HG03280 (cell line): ENCODE data around the gene RRAD.

Experiments
- ATAC-seq: cut with Tn5 transposase; IDR thresholded peaks from one replicate; pipeline ENCODE4 v1.9.1; 2021; ENCODE audit warnings: mild to moderate bottlenecking, moderate library complexity; ENCODE audit not compliant: unreplicated experiment

RRAD gene

DNA sequence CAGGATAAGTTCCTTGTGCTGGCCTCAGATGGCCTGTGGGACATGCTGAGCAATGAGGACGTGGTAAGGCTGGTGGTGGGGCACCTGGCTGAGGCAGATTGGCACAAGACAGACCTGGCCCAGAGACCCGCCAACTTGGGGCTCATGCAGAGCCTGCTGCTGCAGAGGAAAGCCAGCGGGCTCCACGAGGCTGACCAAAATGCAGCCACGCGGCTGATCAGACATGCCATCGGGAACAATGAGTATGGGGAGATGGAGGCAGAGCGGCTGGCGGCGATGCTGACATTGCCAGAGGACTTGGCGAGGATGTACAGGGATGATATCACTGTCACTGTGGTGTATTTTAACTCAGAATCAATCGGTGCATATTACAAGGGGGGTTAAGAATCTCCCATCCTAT is 39.8 kb downstream of the RRAD start:
- no peak for ATAC-seq

DNA sequence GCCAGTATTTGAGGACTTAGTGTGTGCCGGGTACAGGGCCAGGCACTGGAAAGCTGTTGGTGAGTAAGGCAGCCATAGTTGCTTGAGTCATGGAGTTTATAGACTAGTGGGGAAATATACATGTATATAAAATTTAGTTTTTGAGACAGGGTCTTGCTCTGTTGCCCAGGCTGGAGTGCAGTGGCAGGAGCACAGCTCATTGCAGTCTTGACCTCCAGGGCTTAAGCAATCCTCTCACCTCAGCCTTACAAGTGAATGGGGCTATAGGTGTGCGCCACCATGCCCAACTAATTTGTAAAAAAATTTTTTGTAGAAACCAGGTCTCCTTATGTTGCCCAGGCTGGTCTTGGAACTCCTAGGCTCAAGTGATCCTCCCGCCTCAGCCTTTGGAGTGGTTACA is 42.6 kb downstream of the RRAD start:
- ATAC-seq = no peak

DNA sequence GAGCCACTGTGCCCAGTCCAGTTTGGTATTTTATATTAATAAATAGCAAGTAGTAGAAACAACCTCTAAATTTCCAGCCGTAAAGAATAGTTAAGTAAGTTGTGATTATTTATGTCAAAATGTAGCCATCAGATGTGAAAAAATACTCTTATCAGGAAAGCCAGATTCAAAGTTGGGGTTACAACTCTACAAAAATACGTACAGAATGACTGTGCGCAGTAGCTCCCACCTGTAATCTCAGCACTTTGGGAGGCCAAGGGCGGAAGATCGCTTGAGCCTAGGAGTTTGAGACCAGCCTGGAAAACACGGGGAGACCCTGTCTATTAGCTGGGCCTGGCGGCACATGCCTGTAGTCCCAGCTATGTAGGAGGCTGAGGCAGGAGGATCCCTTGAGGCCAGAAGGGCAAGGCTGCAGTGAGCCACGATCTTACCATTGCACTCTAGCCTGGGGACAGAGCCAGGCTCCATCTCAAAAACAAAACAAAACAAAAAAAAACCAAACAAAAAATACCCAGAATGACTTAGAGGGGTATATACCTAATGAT is 43.3 kb downstream of the RRAD start:
- ATAC-seq = no peak

DNA sequence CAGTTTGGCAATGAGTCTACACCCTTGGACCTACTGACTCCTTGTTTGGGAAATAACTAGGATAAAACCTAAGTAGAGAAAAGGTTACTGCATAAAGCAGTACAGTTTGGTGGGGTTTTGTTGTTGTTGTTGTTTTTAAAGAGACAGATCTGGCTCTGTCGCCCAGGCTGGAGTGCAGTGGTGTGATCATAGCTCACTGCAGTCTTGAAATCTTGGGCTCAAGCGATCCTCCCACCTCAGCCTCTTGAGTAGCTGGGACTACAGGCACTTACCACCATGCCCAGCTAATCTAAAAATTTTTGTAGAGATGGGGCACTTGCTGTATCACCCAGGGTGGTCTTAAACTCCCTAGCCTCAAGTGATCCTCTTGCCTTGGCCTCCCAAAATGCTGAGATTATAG is 43.8 kb downstream of the RRAD start:
- ATAC-seq = no peak

DNA sequence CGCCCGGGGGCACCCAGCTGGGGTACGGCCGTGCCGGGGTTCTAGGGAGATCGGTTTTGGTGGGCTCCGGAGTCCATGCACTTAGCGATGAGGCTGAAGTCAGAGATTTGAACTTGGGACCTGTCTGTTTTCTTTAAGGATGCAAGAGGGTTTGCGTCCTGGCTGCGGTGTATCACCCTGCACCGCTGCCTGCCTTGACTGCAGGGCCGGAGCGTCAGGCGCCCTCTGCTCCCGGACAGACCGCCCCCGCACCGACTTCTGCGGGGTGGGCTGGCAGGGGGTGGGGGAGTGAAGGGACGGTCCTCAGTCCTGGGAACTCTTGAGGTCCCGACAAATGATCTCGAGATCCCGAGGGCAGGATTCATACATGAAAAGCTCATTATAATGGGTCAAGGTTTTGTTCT is 44.3 kb downstream of the RRAD start:
- no peak for ATAC-seq

DNA sequence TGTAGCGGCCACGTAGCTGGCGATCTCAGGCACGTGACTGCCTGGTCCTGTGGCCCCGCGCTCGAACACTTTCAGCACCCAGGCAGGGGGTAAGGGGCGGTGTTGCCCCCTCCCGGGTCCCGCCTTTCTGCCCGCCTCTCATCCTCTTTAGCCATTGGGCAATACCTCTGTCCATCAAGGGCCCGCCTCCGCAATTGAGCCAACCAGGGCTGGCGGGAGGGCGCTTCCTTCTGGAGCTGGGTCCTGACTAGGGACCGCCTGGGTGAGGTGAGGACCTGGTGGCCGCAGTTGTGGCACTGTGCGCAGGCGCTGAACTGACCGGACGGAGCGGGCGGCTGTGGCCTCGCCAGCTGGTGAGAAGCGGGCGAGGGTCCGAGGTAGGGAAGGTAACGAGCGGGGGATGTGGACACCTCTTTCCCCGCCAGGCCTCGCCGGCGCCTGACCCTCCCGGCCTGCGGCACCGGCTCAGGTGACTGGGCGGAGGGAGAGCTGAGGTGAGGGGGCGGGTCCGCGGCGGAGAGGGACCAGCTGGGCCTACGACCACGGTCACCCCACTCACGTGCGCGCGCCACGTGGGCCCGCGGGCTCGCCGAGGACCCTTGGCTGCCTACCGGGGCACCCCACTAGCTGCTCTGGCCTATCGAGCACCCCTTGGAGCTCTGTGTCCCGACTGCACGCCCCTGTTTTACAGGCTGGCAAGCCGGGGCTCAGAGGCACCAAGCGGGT is 44.9 kb downstream of the RRAD start, which contains the start of gene PDP2:
Gene PDP2 (plus strand): TSS at position 228 of the 726 bp plus-strand sequence. CDS start 3,770 bp downstream, outside the sequence.
- peak; percentile 94 for ATAC-seq

DNA sequence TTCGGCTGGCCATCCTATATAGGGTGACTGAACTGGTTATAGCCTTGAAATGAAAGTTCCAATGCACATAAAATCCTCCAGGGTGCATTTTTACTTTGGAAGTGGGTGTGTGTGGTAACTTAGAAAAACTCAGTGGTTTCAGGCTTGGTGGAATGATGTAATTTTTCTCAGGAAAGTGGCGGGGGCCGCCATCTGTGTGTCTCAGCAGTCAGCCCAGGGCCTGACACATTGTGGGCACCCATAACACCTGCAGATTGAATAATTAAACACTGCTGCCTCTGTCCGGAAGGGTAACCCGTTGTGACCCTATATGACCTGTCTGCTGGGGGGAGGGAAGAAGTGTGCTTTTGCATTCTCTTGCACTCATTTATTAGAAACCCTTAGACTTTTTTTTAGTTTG is 47.3 kb downstream of the RRAD start:
- no peak for ATAC-seq

DNA sequence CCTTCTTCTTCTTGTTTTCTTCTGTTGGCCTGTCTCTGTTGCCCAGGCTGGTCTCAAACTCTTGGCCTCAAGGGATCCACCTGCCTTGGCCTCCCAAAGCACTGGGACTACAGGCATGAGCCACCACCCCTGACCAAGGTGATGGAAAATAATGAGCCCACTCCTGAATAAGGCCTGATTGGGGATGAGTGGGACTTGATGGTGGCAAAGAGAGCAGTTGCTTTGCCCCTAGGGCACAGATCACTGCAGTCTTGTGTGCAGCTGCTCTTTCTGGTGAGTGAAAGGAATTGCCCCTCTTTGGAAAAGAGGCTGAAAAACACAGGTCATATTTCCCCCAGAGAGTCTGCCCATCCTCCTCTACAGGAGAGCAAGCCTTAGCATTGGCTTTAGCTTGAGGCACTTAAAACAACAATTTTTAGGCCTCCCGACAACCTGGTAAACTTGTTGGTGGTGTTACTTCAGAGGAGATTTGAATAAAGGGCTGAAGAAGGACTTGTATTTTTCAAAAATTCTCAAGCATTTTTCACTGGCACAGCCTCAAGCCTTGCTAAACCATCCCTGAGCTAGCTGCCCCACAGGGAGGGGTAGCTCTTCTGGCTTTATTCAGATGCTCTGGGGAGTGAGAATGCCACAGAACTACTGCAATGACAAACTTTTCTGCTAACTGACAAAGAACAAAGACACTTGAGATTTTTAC is 51.1 kb downstream of the RRAD start:
- ATAC-seq = no peak

DNA sequence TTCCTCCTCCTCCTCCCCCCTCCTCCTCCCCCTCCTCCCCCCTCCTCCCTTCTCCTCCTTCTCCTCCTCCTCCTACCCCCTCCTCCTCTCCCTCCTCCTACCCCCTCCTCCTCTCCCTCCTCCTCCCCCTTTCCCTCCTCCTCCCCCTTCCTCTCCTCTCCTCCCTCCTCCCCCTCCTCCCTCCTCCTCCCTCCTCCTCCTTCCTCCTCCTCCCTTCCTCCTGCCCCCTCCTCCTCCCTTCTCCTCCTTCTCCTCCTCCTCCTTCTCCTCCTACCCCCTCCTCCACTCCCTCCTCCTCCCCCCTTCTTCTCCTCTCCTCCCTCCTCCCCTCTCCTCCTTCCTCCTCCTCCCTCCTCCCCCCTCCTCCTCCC is 51.7 kb downstream of the RRAD start:
- no peak for ATAC-seq

DNA sequence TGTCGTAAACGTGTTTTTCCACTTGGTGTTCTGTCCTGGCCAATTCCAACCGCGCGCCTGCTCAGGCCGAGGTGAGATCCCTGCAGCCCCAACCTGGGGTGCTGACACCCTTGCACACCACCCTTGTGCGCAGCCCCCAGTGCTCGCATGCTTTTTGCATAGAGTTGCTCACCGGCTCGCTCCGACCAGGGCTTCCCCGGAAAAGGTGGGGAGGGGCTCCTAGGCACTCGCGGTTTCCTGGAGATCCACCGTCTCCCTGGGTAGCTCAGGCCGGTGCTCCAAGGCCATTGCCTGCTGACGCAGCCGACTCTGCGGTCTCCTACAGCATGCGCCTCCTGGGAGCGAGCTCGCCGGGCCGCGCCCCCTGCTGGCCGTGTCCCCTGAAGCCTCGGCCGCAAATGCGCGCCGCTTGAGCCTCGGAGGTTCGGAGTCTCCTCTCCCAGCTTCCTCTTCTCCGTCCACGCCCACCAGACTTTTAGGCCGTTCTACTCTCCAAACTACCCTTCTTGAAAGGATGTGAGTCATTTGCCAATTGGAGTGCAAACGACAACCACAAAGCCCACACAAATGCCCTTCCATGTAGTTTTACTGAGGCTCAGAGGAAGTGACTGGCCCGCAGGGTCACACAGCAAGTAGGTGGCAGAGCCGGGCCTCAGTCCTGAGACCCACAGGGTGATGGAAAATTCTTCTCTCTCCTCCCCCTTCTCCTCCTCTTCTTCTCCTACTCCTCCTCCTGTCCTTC is 52.2 kb downstream of the RRAD start:
- ATAC-seq = peak; percentile 75

DNA sequence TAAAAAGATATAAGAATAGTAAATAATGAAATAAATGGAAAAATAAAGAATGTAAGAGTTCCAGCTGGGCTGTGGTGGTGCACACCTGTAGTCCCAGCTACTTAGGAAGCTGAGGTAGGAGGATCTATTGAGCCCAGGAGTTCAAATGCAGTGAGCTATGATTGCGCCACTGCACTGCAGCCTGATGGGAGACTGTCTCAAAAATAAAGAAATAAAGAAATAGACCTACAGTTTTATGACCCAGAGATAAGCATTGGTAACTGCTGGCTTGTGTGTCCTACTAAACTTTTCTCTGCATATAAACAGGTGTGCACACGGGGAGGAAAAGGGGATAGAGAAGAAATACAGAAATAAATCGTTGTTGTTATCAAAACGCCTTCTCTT is 52.8 kb downstream of the RRAD start:
- ATAC-seq = no peak

DNA sequence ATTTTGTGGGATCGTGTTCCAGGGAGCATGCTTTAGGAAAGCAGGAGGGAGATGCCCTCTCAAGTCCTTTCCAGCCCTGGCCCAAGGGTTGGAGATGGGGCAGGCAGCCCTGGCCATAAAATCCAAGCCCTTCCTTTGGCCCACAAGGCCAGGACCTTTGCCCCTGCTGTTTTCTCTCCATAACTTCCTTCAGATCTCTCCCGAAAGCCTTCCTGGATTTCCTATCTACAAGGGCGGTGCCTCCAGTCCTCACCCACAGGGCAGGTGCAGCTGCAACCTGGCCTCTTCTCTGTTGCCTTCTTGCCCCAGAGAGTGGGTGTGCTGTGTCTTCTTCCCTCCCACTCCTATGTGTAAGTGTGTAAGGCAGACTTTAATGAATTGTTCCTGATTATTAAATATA is 53.5 kb downstream of the RRAD start:
- no peak for ATAC-seq
